Esophagus (tissue), 2 donors: ENCODE results near the gene GABRA4. TPM values are rescaled to one million over a fixed set of nuclear protein-coding genes. Genes with fewer than 3 reads are reported as not detected.

ENCODE experiments used
- H3K27ac ChIP-seq, 2 donors: one replicate each; pipeline ENCODE4 v1.5.1; 2013; ENCODE audit warnings: low read depth in 2 of 2, mild to moderate bottlenecking in 2 of 2, inconsistent platforms in 1 of 2, low read length in 1 of 2, moderate library complexity in 1 of 2
- H3K27me3 ChIP-seq, 2 donors: one replicate each; pipeline ENCODE4 v1.6.1; 2013; ENCODE audit warnings: low read length in 2 of 2, control low read depth in 1 of 2, mild to moderate bottlenecking in 1 of 2; ENCODE audit not compliant: insufficient read depth in 2 of 2, control insufficient read depth in 1 of 2
- H3K36me3 ChIP-seq, 2 donors: one replicate each; pipeline ENCODE4 v1.6.1; 2013; ENCODE audit warnings: low read length in 1 of 2; ENCODE audit not compliant: control insufficient read depth in 2 of 2, insufficient read depth in 2 of 2
- H3K4me1 ChIP-seq, 2 donors: one replicate each; pipeline ENCODE4 v1.6.1; 2013; ENCODE audit warnings: low read length in 1 of 2; ENCODE audit not compliant: control insufficient read depth in 2 of 2, insufficient read depth in 2 of 2
- H3K4me3 ChIP-seq, 2 donors: one replicate each; pipeline ENCODE4 v1.5.1; 2013; ENCODE audit warnings: low read length in 2 of 2, mild to moderate bottlenecking in 2 of 2, low read depth in 1 of 2, moderate library complexity in 1 of 2
- H3K9me3 ChIP-seq, 2 donors: one replicate each; pipeline ENCODE4 v1.6.1; 2013; ENCODE audit warnings: mild to moderate bottlenecking in 2 of 2, low read depth in 1 of 2, low read length in 1 of 2, moderate library complexity in 1 of 2; ENCODE audit not compliant: control insufficient read depth in 2 of 2, insufficient read depth in 1 of 2
- WGBS, 2 donors: extraction: QIAGEN DNeasy Blood & Tissue Kit; methylation state at CpG; one replicate each; pipeline ENCODE4 v1.1.7; 2013; 5-methylcytosine and 5-hydroxymethylcytosine counted together
- polyA plus RNA-seq, 2 donors: library from polyadenylated mRNA; stranded (reverse); fragments of 200-250 nt; gene quantifications; one replicate each; pipeline ENCODE4 v1.2.3, GENCODE V29; 2013
- donor health status: healthy with polysubstance abuse.
- donor health status: Bipolar disorder and iron deficiency.

GABRA4 gene
- polyA plus RNA-seq, 2 donors = 0.10 to 0.73 TPM

GRCh38 chr4:47012676-47013075, 19.3 kb upstream of the GABRA4 start:
- Histone ChIP-seq H3K27me3 (no peaks in the 10 kb centered on the region), H3K4me1 (no peaks in the 10 kb centered on the region), H3K9me3 (no peaks in the 10 kb centered on the region), H3K27ac (no peak overlapping the region), H3K36me3 (no peaks in the 10 kb centered on the region), H3K4me3 (no peak overlapping the region)

GRCh38 chr4:47010912-47011446, 17.6 kb upstream of the GABRA4 start:
- Histone ChIP-seq H3K27me3 (no peaks in the 10 kb centered on the region), H3K27ac (no peak overlapping the region), H3K9me3 (no peaks in the 10 kb centered on the region), H3K36me3 (no peaks in the 10 kb centered on the region), H3K4me3 (no peak overlapping the region), H3K4me1 (no peaks in the 10 kb centered on the region)
- WGBS, 2 donors = 48 to 51% methylated on average over 2 of the region's 2 CpGs

DNA sequence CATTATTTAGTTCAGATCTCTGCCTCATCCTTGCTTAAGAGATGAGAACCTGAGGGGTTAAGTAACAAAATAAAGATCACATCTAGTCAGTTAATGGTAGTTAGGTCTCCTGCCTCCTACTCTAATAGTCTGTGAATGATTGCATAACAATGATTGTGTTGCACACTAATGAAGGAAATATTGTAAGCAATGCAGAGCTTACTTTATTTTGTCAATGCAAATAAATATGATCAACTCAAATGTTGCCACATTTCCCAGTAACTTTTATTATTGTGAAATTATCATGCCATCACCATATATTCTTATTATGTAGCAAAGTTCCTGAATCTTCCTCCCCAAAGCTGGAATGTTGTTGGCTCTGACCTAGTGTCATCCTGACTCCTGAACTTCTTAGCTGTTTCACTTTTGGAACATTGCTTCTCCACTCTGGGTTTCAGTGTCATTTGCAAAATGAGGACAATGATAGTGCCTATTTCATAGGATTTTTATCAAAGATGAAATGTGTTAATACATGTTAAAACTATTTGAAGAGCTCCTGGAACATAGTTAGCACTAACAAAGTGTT, 17.0 kb upstream of the GABRA4 start:
- no peaks in the 10 kb centered on the region for H3K27me3 ChIP-seq
- H3K27ac ChIP-seq = no peak overlapping the region
- H3K4me1 ChIP-seq = no peaks in the 10 kb centered on the region
- H3K9me3 ChIP-seq = no peaks in the 10 kb centered on the region
- H3K4me3 ChIP-seq = no peak overlapping the region
- H3K36me3 ChIP-seq = no peaks in the 10 kb centered on the region

GRCh38 chr4:47002580-47002979, 9.2 kb upstream of the GABRA4 start:
- Histone ChIP-seq H3K36me3 (no peaks in the 10 kb centered on the region), H3K27me3 (no peaks in the 10 kb centered on the region), H3K4me3 (no peak overlapping the region), H3K4me1 (no peaks in the 10 kb centered on the region), H3K27ac (no peak overlapping the region), H3K9me3 (no peaks in the 10 kb centered on the region)
- WGBS, 2 donors = 58 to 69% methylated on average over 1 of the region's 1 CpG

DNA sequence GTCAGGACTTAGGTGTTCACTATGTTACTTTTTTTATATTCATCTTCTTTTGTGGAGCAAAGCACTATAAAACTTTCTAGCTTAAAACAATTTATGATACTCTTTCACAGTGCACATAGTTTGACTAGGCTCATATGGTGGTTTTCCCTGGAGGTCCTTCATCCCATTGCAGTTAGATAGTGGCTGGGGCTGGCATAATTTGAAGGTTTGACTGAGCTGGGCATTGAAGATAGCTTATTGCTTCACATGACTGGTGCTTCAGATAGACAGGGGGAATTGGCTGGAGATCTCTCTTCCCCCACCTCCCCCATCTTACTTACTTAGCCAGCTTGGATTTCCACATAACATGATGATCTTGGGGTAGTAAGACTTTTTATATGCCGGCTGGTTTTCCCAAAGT, 7.0 kb upstream of the GABRA4 start:
- Histone ChIP-seq H3K36me3 (no peaks in the 10 kb centered on the region), H3K27ac (no peak overlapping the region), H3K9me3 (no peaks in the 10 kb centered on the region), H3K27me3 (peaks cover 0 to under 1% of the 10 kb centered on the region in 2 donors), H3K4me3 (no peak overlapping the region), H3K4me1 (no peaks in the 10 kb centered on the region)
- WGBS, 2 donors = 80 to 97% methylated on average over 1 of the region's 1 CpG

GRCh38 chr4:46999566-46999965, 6.2 kb upstream of the GABRA4 start:
- H3K9me3 ChIP-seq = no peaks in the 10 kb centered on the region
- no peak overlapping the region for H3K4me3 ChIP-seq
- H3K27me3 ChIP-seq = peaks cover 0 to 3% of the 10 kb centered on the region in 2 donors
- H3K27ac ChIP-seq = no peak overlapping the region
- H3K4me1 ChIP-seq = no peaks in the 10 kb centered on the region
- H3K36me3 ChIP-seq = no peaks in the 10 kb centered on the region

DNA sequence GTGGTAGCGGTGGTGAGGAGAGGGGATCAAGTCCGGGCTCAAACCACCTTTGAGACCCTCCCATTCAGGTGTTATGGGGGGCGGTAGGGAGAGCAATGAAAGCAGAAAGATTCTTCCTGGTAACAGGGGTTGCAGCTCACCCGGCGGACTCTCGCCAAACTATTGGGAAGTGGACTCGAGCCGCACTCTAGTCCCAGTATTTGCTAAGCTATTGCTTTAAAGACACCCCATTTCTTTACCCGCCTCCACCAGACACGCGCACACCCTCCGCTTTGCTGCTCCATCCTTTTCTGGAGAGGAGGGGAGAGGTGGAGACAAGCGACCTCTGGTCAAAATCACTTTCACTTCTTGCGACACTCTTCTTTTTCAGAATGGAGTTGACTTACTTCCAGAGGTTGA, 625 bp upstream of the GABRA4 start:
- H3K4me1 ChIP-seq = peaks cover 0 to 3% of the 10 kb centered on the region in 2 donors
- H3K36me3 ChIP-seq = no peaks in the 10 kb centered on the region
- H3K4me3 ChIP-seq = peak overlapping the region; percentile 36 to 42
- no peak overlapping the region for H3K27ac ChIP-seq
- peaks cover 0 to 3% of the 10 kb centered on the region in 2 donors for H3K27me3 ChIP-seq
- peaks cover 0 to 4% of the 10 kb centered on the region in 2 donors for H3K9me3 ChIP-seq
- WGBS, 2 donors = 1 to 3% methylated on average over 14 of the region's 14 CpGs

- peaks cover 0 to 3% of the 10 kb centered on the region in 2 donors for H3K4me1 ChIP-seq
- H3K27me3 ChIP-seq = peaks cover 0 to 3% of the 10 kb centered on the region in 2 donors
- H3K27ac ChIP-seq = no peak overlapping the region
- 19 to 24% methylated on average over 9 of the region's 9 CpGs for WGBS, 2 donors
- H3K9me3 ChIP-seq = peaks cover 0 to 4% of the 10 kb centered on the region in 2 donors
- no peak overlapping the region for H3K4me3 ChIP-seq
- no peaks in the 10 kb centered on the region for H3K36me3 ChIP-seq
These were observed 1.0 kb downstream of the GABRA4 start for GRCh38 chr4:46992338-46992737.

DNA sequence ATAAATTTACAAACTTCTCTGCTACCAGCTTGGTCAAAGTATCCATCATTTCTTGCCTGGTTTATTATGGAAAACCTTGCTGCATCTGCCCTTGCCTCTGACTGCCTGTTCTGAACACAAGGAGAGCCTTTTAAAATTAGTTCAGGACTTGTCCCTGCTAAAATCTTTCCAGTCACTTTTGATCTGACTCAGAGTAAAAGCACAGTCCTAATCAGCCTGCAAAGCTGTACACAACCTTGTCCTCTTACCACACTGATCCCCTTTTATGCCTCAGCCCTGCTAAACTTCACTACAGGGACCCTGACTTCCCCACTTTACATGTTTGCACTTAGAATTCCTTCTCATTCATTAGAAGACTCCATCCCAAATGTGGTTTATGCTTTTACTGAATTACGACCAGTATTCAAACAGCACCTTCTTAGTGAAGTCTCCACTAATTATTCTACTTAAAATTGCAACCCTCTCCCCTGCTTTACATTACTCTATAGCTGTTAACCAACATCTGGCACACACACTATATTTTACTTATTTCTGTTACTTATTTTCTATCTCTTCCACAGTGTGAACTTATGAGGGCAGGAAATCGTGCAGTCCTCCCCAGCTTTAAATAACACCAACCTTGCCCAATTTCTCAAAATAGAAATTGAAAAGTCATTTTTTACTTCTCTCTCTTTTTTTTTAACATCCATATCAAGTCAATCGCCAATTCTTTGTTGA, 6.3 kb downstream of the GABRA4 start:
- H3K27ac ChIP-seq = no peak overlapping the region
- H3K9me3 ChIP-seq = no peaks in the 10 kb centered on the region
- no peaks in the 10 kb centered on the region for H3K36me3 ChIP-seq
- no peaks in the 10 kb centered on the region for H3K27me3 ChIP-seq
- H3K4me3 ChIP-seq = no peak overlapping the region
- WGBS, 2 donors = 57 to 72% methylated on average over 3 of the region's 3 CpGs
- no peaks in the 10 kb centered on the region for H3K4me1 ChIP-seq

DNA sequence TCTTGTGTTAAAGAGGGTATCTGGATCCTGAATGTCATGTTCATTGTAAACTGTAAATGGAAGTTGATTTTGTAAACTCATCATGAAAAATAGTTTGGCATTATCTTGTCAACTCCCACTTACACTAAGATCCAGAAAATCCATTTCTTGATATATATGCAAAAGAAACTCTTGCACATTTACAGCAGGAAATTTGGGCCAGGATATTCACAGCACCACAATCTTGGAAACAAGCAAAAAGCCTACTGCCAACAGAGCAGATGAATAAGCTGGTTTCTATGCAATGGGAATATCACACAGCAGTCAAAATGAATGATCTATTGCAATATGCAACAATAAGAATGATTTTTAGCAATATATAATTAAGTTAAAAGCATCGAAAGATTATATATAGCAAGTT, 8.6 kb downstream of the GABRA4 start:
- Histone ChIP-seq H3K4me1 (no peaks in the 10 kb centered on the region), H3K27ac (no peak overlapping the region), H3K36me3 (no peaks in the 10 kb centered on the region), H3K4me3 (no peak overlapping the region), H3K9me3 (no peaks in the 10 kb centered on the region), H3K27me3 (no peaks in the 10 kb centered on the region)
- WGBS, 2 donors = 87 to 92% methylated on average over 1 of the region's 1 CpG
